ENCODE results near the gene CCDC74A.
"Not testable (repeated sequence)": the region's sequence is repeated elsewhere in the genome, so short reads cannot be mapped to it uniquely, and the experiment has no call there.

The CCDC74A gene

DNA sequence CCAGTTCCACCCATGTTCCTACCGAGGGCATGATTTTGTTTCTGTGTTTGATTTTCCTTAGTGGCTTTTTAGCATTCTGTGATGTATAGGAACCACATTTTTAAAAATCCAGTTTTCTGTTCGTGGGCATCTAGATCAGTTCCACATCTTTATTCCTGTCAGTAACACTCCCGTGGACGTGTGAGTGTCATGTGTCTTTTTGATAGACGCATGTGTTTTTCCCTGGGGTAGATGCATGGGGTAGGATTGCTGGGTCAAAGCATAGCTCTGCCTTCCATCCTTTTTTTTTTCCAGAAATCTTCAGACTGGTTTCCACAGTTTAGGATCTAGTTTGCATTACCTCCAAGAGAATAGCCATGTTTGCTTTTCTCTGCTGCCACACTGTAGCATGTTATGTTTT lies 38.7 kb downstream of the CCDC74A start:
- no peak for DNase-seq

DNA sequence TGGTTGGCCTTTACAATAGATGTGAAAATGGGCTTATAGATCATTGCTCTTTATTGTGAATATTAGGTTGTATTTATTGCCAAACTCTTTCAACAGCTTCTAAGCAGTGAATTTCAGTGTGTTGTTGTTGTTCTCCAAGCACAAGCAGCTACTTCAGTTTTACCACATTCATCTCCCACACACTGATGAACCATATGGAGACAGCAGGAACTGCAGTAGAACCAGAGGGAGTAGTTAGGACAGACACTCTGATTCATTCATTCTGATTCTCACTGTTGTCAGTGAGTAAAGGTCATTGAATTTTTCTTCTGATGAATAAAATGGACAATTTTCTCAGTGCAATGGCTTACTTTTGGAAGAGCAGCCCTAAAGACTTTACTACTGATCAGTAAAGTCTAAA lies 40.2 kb downstream of the CCDC74A start:
- no peak for DNase-seq

DNA sequence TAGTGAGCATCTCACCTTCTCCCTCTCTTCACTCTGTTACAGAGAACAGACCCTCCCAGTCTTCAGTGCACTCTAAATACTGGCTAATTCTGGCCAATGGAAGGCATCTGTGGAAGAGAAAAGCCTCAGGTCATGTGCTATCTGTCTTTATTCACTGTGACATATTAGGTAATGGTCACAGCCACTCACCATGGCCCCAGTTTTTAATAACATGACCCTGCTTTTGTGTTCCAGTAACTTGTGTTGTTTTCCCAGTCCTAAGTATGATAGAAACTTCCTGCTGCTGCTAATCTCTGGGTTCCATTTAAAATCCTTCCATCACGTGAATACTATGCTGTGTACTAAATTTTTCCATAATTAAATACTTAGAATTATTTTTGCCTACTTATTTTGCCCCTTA lies 40.7 kb downstream of the CCDC74A start:
- DNase-seq: not testable (repeated sequence)

DNA sequence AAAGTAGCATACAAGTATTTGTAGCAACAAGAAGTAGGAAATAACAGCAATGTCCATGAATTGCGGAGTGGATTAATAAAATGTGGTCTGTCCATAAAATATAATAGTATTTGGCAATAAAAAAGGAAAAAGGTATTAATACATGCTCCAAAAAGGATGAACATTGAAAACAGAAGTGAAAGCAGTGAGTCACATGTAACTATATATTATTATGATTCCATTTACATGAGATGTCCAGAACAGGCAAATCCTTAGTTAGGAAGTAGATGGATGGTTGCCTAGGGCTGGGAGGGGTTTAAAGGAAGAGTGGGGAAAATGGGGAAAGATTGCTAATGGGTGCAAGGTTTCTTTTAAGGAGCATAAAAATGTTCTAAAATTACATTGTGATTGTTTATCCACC lies 44.5 kb downstream of the CCDC74A start:
- DNase-seq: no peak

DNA sequence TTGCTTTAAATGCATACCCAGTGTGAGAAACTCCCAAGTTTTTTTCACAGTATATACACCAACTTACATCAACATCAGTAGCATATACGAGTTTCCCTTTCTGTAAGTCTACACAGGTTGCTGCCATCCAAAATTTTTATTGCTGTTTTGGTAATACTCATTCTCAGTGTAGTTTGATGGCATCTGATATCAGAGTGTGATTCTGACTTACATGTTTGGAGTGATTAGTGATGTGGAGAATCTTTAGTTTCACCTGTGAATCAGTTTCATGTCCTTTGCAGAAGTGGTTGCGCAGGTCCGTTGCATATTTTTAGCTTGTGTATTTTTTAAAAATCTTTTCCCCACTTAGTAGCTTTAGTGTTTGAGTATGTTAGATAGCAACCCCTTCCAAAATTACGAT lies 50.1 kb downstream of the CCDC74A start:
- DNase-seq: no peak

DNA sequence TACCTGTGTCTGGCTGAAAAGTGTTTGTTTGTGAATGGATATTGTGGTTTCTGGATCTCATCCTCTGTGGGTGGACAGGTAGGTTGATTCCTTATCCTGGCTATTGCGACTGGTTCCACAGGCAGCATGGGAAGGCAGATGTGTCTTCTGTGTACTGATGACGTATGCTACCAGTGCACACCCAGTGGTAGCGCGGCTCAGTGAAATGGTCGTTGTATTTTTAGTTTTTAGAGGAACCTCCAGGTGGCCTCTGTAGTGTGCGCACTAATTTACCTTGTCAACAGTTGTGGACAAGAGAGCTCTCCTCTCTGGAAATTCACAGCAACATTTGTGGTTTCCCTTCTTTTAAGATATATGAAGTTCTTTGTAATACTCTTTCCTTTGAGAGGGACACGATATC lies 52.5 kb downstream of the CCDC74A start:
- no peak for DNase-seq

Measured in NCI-H69 (cell line).